ENCODE measurements around the gene PLXNC1.
A peak's percentile ranks its signal among the peaks of the same experiment; 100 is the strongest.

The PLXNC1 gene

GRCh38 chr12:94141004-94141764 lies 7.2 kb upstream of the PLXNC1 start:
- no peak for DNase-seq (ENCODE audit: low read depth in 1 of 2, low spot score in 1 of 2)
- no peak for TF ChIP-seq JUND (IDR thresholded peaks at IDR 0.05; ENCODE audit: low read depth)
- in situ Hi-C loops (cut with HindIII; ENCODE audit: low pct_unique_long_range_greater_than_20kb, low sequenced_read_pairs) = no loop called here

DNA sequence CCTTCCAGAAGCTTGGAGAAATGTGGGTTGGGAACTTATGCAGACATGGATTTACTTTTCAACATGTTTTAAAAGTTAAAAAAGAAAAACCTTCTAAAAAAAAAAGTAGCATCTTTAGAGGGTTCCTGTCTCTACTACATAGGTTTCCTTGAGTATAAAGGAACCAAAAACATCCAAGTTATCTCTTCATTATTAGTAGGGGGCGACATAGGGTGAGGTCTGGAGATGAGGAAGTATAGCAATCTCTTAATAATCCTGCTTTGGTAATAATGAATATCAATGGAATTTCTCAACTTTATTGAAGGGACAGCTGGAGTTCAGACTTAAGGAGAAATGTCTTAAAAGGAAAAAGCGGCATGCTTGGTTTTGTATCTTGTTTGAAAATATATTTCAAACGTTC lies 6.5 kb upstream of the PLXNC1 start:
- TF ChIP-seq JUND (IDR thresholded peaks at IDR 0.05; ENCODE audit: low read depth) = no peak
- no peak for DNase-seq (ENCODE audit: low read depth in 1 of 2, low spot score in 1 of 2)
- in situ Hi-C loops (cut with HindIII; ENCODE audit: low pct_unique_long_range_greater_than_20kb, low sequenced_read_pairs) = no loop called here

GRCh38 chr12:94143438-94143837 lies 4.9 kb upstream of the PLXNC1 start:
- in situ Hi-C loops (cut with HindIII; ENCODE audit: low pct_unique_long_range_greater_than_20kb, low sequenced_read_pairs) = no loop called here
- TF ChIP-seq JUND (IDR thresholded peaks at IDR 0.05; ENCODE audit: low read depth) = no peak
- DNase-seq (ENCODE audit: low read depth in 1 of 2, low spot score in 1 of 2) = no peak

- DNase-seq (ENCODE audit: low read depth in 1 of 2, low spot score in 1 of 2) = no peak
- in situ Hi-C loops (cut with HindIII; ENCODE audit: low pct_unique_long_range_greater_than_20kb, low sequenced_read_pairs) = no loop called here
- no peak for TF ChIP-seq JUND (IDR thresholded peaks at IDR 0.05; ENCODE audit: low read depth)
These were observed 4.4 kb upstream of the PLXNC1 start for GRCh38 chr12:94143951-94144350.

- TF ChIP-seq JUND (IDR thresholded peaks at IDR 0.05; ENCODE audit: low read depth) = no peak
- no peak for DNase-seq (ENCODE audit: low read depth in 1 of 2, low spot score in 1 of 2)
- in situ Hi-C loops (cut with HindIII; ENCODE audit: low pct_unique_long_range_greater_than_20kb, low sequenced_read_pairs) = no loop called here
These were observed 3.6 kb upstream of the PLXNC1 start for GRCh38 chr12:94144781-94145180.

GRCh38 chr12:94145191-94145983 lies 3.0 kb upstream of the PLXNC1 start:
- no peak for TF ChIP-seq JUND (IDR thresholded peaks at IDR 0.05; ENCODE audit: low read depth)
- peak; percentile 49 to 62 for DNase-seq (ENCODE audit: low read depth in 1 of 2, low spot score in 1 of 2)
- in situ Hi-C loops (cut with HindIII; ENCODE audit: low pct_unique_long_range_greater_than_20kb, low sequenced_read_pairs) = no loop called here

- no peak for TF ChIP-seq JUND (IDR thresholded peaks at IDR 0.05; ENCODE audit: low read depth)
- in situ Hi-C loops (cut with HindIII; ENCODE audit: low pct_unique_long_range_greater_than_20kb, low sequenced_read_pairs) = no loop called here
These were observed 2.0 kb upstream of the PLXNC1 start for GRCh38 chr12:94146166-94146936.

DNA sequence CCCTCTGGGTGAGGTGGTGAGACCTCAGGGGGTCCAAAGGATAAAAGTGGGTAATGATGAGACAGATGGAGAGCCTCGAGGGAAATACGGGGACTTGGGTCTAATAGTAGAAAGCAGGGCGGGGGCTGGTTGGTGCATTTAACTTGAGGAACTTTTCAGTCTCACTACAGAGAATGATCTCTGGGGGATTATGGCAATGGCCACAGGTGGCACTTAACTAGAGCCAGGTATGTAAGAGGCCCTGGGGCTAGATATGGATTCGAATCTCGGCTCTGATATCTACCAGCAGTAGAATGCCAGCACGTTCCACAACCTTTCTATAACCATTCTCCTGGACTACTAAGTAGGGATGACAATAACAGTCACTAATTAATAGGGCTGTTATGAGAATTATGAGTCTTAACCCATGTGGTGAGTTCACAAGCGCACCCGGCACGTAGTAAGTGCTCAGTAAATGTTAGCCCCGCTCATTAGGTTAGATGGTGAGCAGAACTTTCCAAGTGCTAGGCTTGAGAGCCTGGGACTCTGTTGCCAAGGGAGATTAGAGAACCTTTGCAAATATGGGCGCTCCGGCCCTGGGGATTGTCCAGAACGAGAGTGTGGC lies 888 bp upstream of the PLXNC1 start:
- in situ Hi-C loops (cut with HindIII; ENCODE audit: low pct_unique_long_range_greater_than_20kb, low sequenced_read_pairs) = no loop called here
- TF ChIP-seq JUND (IDR thresholded peaks at IDR 0.05; ENCODE audit: low read depth) = no peak
- no peak for DNase-seq (ENCODE audit: low read depth in 1 of 2, low spot score in 1 of 2)

More at GRCh38 chr12:94146166-94146936, 2.0 kb upstream of the PLXNC1 start:
- DNase-seq (ENCODE audit: low read depth in 1 of 2, low spot score in 1 of 2) = no peak

DNA sequence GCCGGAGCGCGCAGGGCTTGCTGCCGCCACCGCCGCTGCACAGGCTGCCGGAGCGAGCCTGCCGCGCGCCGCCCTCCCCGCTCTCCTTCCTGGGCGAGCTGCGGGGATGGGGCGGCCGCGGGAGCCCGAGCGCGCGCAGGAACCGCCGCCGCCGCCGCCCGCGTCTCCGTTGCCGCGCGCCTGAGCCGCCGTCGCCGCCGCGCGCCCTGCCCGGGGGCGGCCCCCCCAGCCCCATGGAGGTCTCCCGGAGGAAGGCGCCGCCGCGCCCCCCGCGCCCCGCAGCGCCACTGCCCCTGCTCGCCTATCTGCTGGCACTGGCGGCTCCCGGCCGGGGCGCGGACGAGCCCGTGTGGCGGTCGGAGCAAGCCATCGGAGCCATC lies 352 bp downstream of the PLXNC1 start:
- in situ Hi-C loops (cut with HindIII; ENCODE audit: low pct_unique_long_range_greater_than_20kb, low sequenced_read_pairs) = no loop called here
- no peak for TF ChIP-seq JUND (IDR thresholded peaks at IDR 0.05; ENCODE audit: low read depth)
- DNase-seq (ENCODE audit: low read depth in 1 of 2, low spot score in 1 of 2) = no peak

DNA sequence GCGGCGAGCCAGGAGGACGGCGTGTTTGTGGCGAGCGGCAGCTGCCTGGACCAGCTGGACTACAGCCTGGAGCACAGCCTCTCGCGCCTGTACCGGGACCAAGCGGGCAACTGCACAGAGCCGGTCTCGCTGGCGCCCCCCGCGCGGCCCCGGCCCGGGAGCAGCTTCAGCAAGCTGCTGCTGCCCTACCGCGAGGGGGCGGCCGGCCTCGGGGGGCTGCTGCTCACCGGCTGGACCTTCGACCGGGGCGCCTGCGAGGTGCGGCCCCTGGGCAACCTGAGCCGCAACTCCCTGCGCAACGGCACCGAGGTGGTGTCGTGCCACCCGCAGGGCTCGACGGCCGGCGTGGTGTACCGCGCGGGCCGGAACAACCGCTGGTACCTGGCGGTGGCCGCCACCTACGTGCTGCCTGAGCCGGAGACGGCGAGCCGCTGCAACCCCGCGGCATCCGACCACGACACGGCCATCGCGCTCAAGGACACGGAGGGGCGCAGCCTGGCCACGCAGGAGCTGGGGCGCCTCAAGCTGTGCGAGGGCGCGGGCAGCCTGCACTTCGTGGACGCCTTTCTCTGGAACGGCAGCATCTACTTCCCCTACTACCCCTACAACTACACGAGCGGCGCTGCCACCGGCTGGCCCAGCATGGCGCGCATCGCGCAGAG lies 873 bp downstream of the PLXNC1 start:
- in situ Hi-C loops (cut with HindIII; ENCODE audit: low pct_unique_long_range_greater_than_20kb, low sequenced_read_pairs) = no loop called here
- DNase-seq (ENCODE audit: low read depth in 1 of 2, low spot score in 1 of 2) = peak; percentile 31 to 75
- no peak for TF ChIP-seq JUND (IDR thresholded peaks at IDR 0.05; ENCODE audit: low read depth)

DNA sequence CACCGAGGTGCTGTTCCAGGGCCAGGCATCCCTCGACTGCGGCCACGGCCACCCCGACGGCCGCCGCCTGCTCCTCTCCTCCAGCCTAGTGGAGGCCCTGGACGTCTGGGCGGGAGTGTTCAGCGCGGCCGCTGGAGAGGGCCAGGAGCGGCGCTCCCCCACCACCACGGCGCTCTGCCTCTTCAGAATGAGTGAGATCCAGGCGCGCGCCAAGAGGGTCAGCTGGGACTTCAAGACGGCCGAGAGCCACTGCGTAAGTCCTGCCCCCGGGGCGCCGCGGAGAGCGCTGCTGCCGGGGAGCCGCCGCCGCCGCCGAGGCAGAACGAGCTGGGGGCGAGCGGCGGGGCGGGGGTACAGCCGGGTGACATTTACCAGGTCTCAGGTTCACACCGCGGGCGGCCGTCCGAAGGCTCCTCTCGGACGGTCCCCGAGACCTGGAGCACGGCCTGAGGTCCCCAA lies 1.4 kb downstream of the PLXNC1 start:
- no peak for TF ChIP-seq JUND (IDR thresholded peaks at IDR 0.05; ENCODE audit: low read depth)
- in situ Hi-C loops (cut with HindIII; ENCODE audit: low pct_unique_long_range_greater_than_20kb, low sequenced_read_pairs) = no loop called here
- no peak for DNase-seq (ENCODE audit: low read depth in 1 of 2, low spot score in 1 of 2)

Data from T47D (cell line).